ENCODE results near the gene PAH. TPM values are rescaled to one million over a fixed set of nuclear protein-coding genes. Genes with fewer than 3 reads are reported as not detected.

Gene PAH
- total and polyA plus RNA-seq, 2 of the 8 experiments (the other 6 are each of a cell fraction or from before 2014, with no cell fraction given): 3.9 to 9.0 TPM

- H3K4me3 ChIP-seq (ENCODE audit: extremely low read depth in 1 of 4, insufficient read depth in 2 of 4, low read depth in 3 of 4, low read length in 4 of 4): peak overlapping the region in 1 of 4 experiments; percentile 33; a peak in 1 of 8 replicates
- peak overlapping the region; percentile 25 to 40; a peak in 2 of 4 replicates for H3K4me2 ChIP-seq (ENCODE audit: insufficient read depth in 1 of 2, low read depth in 2 of 2, low read length in 2 of 2)
- WGBS, 2 experiments (ENCODE audit: extremely low coverage in 1 of 2, insufficient coverage in 1 of 2, insufficient read length in 1 of 2, insufficient replicate concordance in 2 of 2, low coverage in 1 of 2, low lambda C conversion rate in 2 of 2, missing lambda C conversion rate in 1 of 2): 5% methylated on average over 11 of the region's 11 CpGs; no CpG with 5 or more reads in 1 of the 2 experiments
- H2BK120ac ChIP-seq (replicated peaks; ENCODE audit: low read depth, low read length): no peak overlapping the region
- CTCF ChIA-PET (ENCODE audit: partially characterized antibody): interaction anchor here (1.0 to 5.6 kb wide), 7 partner anchors 13 to 586 kb away, joined by 3 to 37 read pairs (median 5); no protein-coding TSS in a partner anchor
- no peak overlapping the region for H3K9ac ChIP-seq (replicated peaks in 1 of 4; ENCODE audit: extremely low read depth in 1 of 4, low read depth in 3 of 4, low read length in 3 of 4)
- H3K18ac ChIP-seq (ENCODE audit: extremely low read depth, low read length): no peak overlapping the region
- no peak overlapping the region for H3K23ac ChIP-seq (ENCODE audit: insufficient read length)
- peaks cover 80 to 99% (median 94%) of the 10 kb centered on the region in 4 experiments for H3K27me3 ChIP-seq (replicated peaks in 1 of 4; ENCODE audit: control insufficient read depth in 3 of 4, extremely low read depth in 1 of 4, insufficient read depth in 3 of 4, low read length in 3 of 4)
- DNase-seq (ENCODE audit: low read depth in 1 of 2, low spot score in 2 of 2): no peak
- H2AFZ ChIP-seq (ENCODE audit: low read length): no peak overlapping the region
- no peaks in the 10 kb centered on the region for H3K79me2 ChIP-seq (ENCODE audit: control insufficient read depth in 1 of 2, insufficient read depth in 2 of 2, low read length in 2 of 2)
- H3K79me1 ChIP-seq (ENCODE audit: low read depth, low read length): no peaks in the 10 kb centered on the region
- H3K27ac ChIP-seq (ENCODE audit: low read depth, low read length): no peak overlapping the region
- no peak overlapping the region for H2BK5ac ChIP-seq (ENCODE audit: low read depth, low read length)
- peaks cover 12 to 38% of the 10 kb centered on the region in 2 experiments for H4K20me1 ChIP-seq (replicated peaks in 1 of 2; ENCODE audit: control insufficient read depth in 1 of 2, insufficient read depth in 2 of 2, low read length in 2 of 2)
- H4K8ac ChIP-seq (ENCODE audit: extremely low read depth, insufficient read depth, low read length): no peak overlapping the region
- FAIRE-seq: no peak
- H3K4ac ChIP-seq (replicated peaks; ENCODE audit: insufficient read length, low read depth, low read length): no peak overlapping the region
- no peak overlapping the region for H3K14ac ChIP-seq (ENCODE audit: insufficient read length)
- H3K36me3 ChIP-seq (ENCODE audit: control insufficient read depth in 2 of 4, insufficient read depth in 4 of 4, low read length in 3 of 4): peaks cover 0 to 7% (median 0%) of the 10 kb centered on the region in 4 experiments; a peak in 1 of 8 replicates
- H3K56ac ChIP-seq (replicated peaks; ENCODE audit: insufficient read length, low read depth, low read length): no peak overlapping the region
- H3K9me3 ChIP-seq (ENCODE audit: insufficient read depth in 2 of 2, low read depth in 1 of 2, low read length in 1 of 2): peaks cover 8 to 12% of the 10 kb centered on the region in 2 experiments; a peak in 3 of 4 replicates
- no peak overlapping the region for H2BK12ac ChIP-seq (ENCODE audit: low read depth, low read length)
- no peak overlapping the region for H2BK15ac ChIP-seq (ENCODE audit: low read length)
- H3K23me2 ChIP-seq (ENCODE audit: low read depth, low read length): peaks cover 22% of the 10 kb centered on the region
- H3K4me1 ChIP-seq (replicated peaks in 1 of 4; ENCODE audit: control insufficient read depth in 3 of 4, insufficient read depth in 4 of 4, low read length in 3 of 4): peaks cover 3 to 19% (median 9%) of the 10 kb centered on the region in 4 experiments; a peak in 5 of 7 replicates
- no peak overlapping the region for H4K5ac ChIP-seq (ENCODE audit: insufficient read length, low read depth, low read length)
- TF ChIP-seq USF2 (IDR thresholded peaks at IDR 0.05; ENCODE audit: low read length): no peak
- 0 out of 2 replicates have a peak, but pooled peaks have one; percentile 51 for TF ChIP-seq CBX8 (IDR thresholded peaks at IDR 0.05; ENCODE audit: borderline replicate concordance, low read depth, low read length)
- H2AK5ac ChIP-seq (ENCODE audit: low read depth, low read length): no peak overlapping the region
- no peak overlapping the region for H4K91ac ChIP-seq (replicated peaks; ENCODE audit: insufficient read length, low read length)
- no peak overlapping the region for H2BK20ac ChIP-seq (ENCODE audit: low read length)
- POLR2A ChIA-PET (ENCODE audit: partially characterized antibody): no interaction called here
Measured at GRCh38 chr12:102962532-102962931, 45.5 kb upstream of the PAH start.

Data from H1 (cell line).